Adrenal gland (tissue), 5 donors: ENCODE results near the gene FYB1.

Experiments
- CTCF ChIP-seq, 6 experiments: fragments of 450-650 bp in 4 of 6; fragments of 200-600 bp in 2 of 6; sonication (generic) in 1 of 6; IDR thresholded peaks; 1 replicate in 5 of 6; 2 replicates in 1 of 6; pipeline versions ENCODE4 v1.5.1 to v1.8.0; 2016 to 2021; ENCODE audit warnings: antibody characterized with exemption in 6 of 6, mild to moderate bottlenecking in 2 of 6, moderate library complexity in 1 of 6
- POLR2A ChIP-seq, 2 donors: fragments of 450-650 bp; IDR thresholded peaks; one replicate each; pipeline ENCODE4 v1.6.1; 2017; ENCODE audit warnings: antibody characterized with exemption in 2 of 2, mild to moderate bottlenecking in 2 of 2, moderate library complexity in 1 of 2
- donor health status: DM: no; HTN: no; CAD: no.

- TF ChIP-seq CTCF (IDR thresholded peaks at IDR 0.05) (no peak), POLR2A (IDR thresholded peaks at IDR 0.05) (no peak)
Observed at GRCh38 chr5:39130716-39131115, 88.6 kb downstream of the FYB1 start.
